ENCODE results near the gene CORO6. TPM values are rescaled to one million over a fixed set of nuclear protein-coding genes. Genes with fewer than 3 reads are reported as not detected.
A peak's percentile ranks its signal among the peaks of the same experiment; 100 is the strongest.

The CORO6 gene
- total and polyA plus RNA-seq, 2 of the 13 experiments (the other 11 are each of a cell fraction or from before 2014, with no cell fraction given), result 0.42 to 0.82 TPM

DNA sequence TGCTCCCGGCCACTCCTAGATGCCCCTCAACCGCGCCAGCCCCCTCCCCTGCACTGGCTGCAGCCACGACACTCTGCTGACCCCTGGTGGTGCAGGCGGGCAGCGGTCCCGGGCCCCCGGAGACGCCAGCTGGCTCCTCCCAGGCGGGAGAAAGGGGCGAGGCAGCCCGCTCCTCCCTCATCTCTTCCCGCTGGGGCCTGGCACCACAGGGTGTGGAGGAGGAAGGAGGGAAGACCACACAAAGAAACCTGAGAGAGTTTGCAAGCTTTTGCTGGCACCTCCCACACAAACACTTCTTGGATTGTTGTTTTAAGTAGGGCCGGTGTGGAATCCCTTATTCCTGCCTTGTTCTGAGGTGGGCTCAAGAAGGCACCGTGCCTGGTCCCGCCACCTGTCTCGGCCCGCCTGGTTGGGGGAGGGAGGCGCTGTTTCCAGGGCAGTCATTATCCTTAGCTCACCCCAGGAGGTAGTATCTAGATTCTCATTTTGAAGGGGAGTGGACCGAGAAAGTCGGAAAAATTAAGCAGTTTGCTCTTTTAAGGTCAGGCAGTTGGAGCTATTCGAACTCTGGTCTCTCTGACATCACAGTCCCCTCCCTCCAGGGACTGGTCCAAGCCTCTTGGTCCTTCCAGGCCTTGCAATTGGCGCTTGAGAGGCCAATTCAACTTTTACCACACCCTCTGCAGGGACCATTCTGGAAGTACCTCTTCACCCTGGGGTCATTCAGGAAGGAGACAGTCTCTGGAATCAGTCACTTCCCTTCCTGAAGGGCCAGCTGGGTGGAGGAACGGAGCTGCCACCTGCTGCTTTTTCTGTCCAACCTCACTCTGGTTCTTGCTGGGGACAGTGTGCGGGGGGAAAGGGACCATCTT, 30.7 kb downstream of the CORO6 start (continued):
- TF ChIP-seq PAF1 (CRISPR knock-in tag; IDR thresholded peaks at IDR 0.05), result no peak
- TF ChIP-seq, protein P1, sequence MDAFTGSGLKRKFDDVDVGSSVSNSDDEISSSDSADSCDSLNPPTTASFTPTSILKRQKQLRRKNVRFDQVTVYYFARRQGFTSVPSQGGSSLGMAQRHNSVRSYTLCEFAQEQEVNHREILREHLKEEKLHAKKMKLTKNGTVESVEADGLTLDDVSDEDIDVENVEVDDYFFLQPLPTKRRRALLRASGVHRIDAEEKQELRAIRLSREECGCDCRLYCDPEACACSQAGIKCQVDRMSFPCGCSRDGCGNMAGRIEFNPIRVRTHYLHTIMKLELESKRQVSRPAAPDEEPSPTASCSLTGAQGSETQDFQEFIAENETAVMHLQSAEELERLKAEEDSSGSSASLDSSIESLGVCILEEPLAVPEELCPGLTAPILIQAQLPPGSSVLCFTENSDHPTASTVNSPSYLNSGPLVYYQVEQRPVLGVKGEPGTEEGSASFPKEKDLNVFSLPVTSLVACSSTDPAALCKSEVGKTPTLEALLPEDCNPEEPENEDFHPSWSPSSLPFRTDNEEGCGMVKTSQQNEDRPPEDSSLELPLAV (CRISPR knock-in tag; conservative IDR thresholded peaks at IDR 0.05; ENCODE audit: low read depth), result no peak
- TF ChIP-seq, protein P2, sequence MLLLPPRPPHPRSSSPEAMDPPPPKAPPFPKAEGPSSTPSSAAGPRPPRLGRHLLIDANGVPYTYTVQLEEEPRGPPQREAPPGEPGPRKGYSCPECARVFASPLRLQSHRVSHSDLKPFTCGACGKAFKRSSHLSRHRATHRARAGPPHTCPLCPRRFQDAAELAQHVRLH (CRISPR knock-in tag; IDR thresholded peaks at IDR 0.05; ENCODE audit: borderline replicate concordance, low read depth), result no peak
- TF ChIP-seq, protein P3, sequence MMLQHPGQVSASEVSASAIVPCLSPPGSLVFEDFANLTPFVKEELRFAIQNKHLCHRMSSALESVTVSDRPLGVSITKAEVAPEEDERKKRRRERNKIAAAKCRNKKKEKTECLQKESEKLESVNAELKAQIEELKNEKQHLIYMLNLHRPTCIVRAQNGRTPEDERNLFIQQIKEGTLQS (CRISPR knock-in tag; IDR thresholded peaks at IDR 0.05), result no peak
- no peak for TF ChIP-seq ZNF33B (CRISPR knock-in tag; IDR thresholded peaks at IDR 0.05)
- TF ChIP-seq KLF11 (CRISPR knock-in tag; IDR thresholded peaks at IDR 0.05), result no peak
- no peak; the same call in 1 of the 2 replicates for TF ChIP-seq ZNF235 (CRISPR knock-in tag; IDR thresholded peaks at IDR 0.05; ENCODE audit: borderline replicate concordance)
- TF ChIP-seq ZBTB42 (CRISPR knock-in tag; IDR thresholded peaks at IDR 0.05), result no peak
- TF ChIP-seq, protein P4, sequence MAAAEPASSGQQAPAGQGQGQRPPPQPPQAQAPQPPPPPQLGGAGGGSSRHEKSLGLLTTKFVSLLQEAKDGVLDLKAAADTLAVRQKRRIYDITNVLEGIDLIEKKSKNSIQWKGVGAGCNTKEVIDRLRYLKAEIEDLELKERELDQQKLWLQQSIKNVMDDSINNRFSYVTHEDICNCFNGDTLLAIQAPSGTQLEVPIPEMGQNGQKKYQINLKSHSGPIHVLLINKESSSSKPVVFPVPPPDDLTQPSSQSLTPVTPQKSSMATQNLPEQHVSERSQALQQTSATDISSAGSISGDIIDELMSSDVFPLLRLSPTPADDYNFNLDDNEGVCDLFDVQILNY (CRISPR knock-in tag; conservative IDR thresholded peaks at IDR 0.05), result no peak
- no peak for TF ChIP-seq RBAK (CRISPR knock-in tag; IDR thresholded peaks at IDR 0.05)
- TF ChIP-seq AHR (CRISPR knock-in tag; IDR thresholded peaks at IDR 0.05), result no peak
- TF ChIP-seq ZNF83 (CRISPR knock-in tag; IDR thresholded peaks at IDR 0.05; ENCODE audit: borderline replicate concordance), result no peak
- TF ChIP-seq EHMT2 (IDR thresholded peaks at IDR 0.05; ENCODE audit: borderline replicate concordance, low read depth, low read length), result no peak
- no peak for TF ChIP-seq ZNF772 (CRISPR knock-in tag; IDR thresholded peaks at IDR 0.05)
- no peak for TF ChIP-seq RBM22 (optimal IDR thresholded peaks at IDR 0.05; ENCODE audit: low read length)
- TF ChIP-seq, protein P5, sequence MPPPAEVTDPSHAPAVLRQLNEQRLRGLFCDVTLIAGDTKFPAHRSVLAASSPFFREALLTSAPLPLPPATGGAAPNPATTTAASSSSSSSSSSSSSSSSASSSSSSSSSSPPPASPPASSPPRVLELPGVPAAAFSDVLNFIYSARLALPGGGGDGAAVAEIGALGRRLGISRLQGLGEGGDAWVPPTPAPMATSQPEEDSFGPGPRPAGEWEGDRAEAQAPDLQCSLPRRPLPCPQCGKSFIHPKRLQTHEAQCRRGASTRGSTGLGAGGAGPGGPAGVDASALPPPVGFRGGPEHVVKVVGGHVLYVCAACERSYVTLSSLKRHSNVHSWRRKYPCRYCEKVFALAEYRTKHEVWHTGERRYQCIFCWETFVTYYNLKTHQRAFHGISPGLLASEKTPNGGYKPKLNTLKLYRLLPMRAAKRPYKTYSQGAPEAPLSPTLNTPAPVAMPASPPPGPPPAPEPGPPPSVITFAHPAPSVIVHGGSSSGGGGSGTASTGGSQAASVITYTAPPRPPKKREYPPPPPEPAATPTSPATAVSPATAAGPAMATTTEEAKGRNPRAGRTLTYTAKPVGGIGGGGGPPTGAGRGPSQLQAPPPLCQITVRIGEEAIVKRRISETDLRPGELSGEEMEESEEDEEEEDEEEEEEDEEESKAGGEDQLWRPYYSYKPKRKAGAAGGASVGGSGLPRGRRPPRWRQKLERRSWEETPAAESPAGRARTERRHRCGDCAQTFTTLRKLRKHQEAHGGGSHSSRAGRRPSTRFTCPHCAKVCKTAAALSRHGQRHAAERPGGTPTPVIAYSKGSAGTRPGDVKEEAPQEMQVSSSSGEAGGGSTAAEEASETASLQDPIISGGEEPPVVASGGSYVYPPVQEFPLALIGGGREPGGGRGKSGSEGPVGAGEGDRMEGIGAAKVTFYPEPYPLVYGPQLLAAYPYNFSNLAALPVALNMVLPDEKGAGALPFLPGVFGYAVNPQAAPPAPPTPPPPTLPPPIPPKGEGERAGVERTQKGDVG (CRISPR knock-in tag; IDR thresholded peaks at IDR 0.05; ENCODE audit: borderline replicate concordance), result no peak
- TF ChIP-seq, protein P6, sequence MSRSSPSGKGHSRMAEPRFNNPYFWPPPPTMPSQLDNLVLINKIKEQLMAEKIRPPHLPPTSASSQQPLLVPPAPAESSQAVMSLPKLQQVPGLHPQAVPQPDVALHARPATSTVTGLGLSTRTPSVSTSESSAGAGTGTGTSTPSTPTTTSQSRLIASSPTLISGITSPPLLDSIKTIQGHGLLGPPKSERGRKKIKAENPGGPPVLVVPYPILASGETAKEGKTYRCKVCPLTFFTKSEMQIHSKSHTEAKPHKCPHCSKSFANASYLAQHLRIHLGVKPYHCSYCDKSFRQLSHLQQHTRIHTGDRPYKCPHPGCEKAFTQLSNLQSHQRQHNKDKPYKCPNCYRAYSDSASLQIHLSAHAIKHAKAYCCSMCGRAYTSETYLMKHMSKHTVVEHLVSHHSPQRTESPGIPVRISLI (CRISPR knock-in tag; IDR thresholded peaks at IDR 0.05; ENCODE audit: borderline replicate concordance), result no peak
- peak; percentile 51 for TF ChIP-seq TEAD3 (CRISPR knock-in tag; optimal IDR thresholded peaks at IDR 0.05; ENCODE audit: borderline replicate concordance)
- no peak for TF ChIP-seq GLI4 (CRISPR knock-in tag; IDR thresholded peaks at IDR 0.05; ENCODE audit: borderline replicate concordance)
- no peak for TF ChIP-seq ZIK1 (CRISPR knock-in tag; IDR thresholded peaks at IDR 0.05; ENCODE audit: borderline replicate concordance, low read depth)
